ENCODE data around the gene CD7.

GRCh38 chr17:82334622-82335394, 17.4 kb upstream of the CD7 start:
- peak in 1 of 4 experiments; percentile 4 for TF ChIP-seq CTCF (IDR thresholded peaks at IDR 0.05)
- no peak for TF ChIP-seq POLR2A (IDR thresholded peaks at IDR 0.05)
